ENCODE data around the gene RHOBTB3.

GRCh38 chr5:95743877-95744276, 12.7 kb downstream of the RHOBTB3 start:
- no peak for TF ChIP-seq CTCF (IDR thresholded peaks at IDR 0.05)
- no peak for TF ChIP-seq POLR2AphosphoS5 (IDR thresholded peaks at IDR 0.05)

Measured in prostate gland (tissue), 2 donors.